ENCODE data around the gene ITGAE. TPM values are rescaled to one million over a fixed set of nuclear protein-coding genes. Genes with fewer than 3 reads are reported as not detected.

The ITGAE gene
- total and polyA plus RNA-seq, 4 donors: 26.5 to 51.2 (median 42.1) TPM

- WGBS (ENCODE audit: insufficient coverage): 85% methylated on average over 9 of the region's 9 CpGs
- Histone ChIP-seq H3K27ac (ENCODE audit: low read depth, low read length) (no peak overlapping the region), H3K9me3 (ENCODE audit: control insufficient read depth, insufficient read depth, low read length) (no peaks in the 10 kb centered on the region), H3K4me1 (ENCODE audit: control insufficient read depth, insufficient read depth, low read length) (peaks cover 13% of the 10 kb centered on the region), H3K4me3 (ENCODE audit: low read depth, low read length) (no peak overlapping the region), H3K36me3 (ENCODE audit: control insufficient read depth, insufficient read depth, low read length) (no peaks in the 10 kb centered on the region), H3K27me3 (ENCODE audit: control insufficient read depth, insufficient read depth, low read length) (no peaks in the 10 kb centered on the region)
- no peak for DNase-seq (ENCODE audit: low read depth in 4 of 6, low spot score in 6 of 6)
Observed at GRCh38 chr17:3768341-3768740, 32.6 kb downstream of the ITGAE start.

GRCh38 chr17:3766779-3767178, 34.2 kb downstream of the ITGAE start:
- Histone ChIP-seq H3K9me3 (ENCODE audit: control insufficient read depth, insufficient read depth, low read length) (no peaks in the 10 kb centered on the region), H3K4me1 (ENCODE audit: control insufficient read depth, insufficient read depth, low read length) (peaks cover 12% of the 10 kb centered on the region), H3K27me3 (ENCODE audit: control insufficient read depth, insufficient read depth, low read length) (no peaks in the 10 kb centered on the region), H3K4me3 (ENCODE audit: low read depth, low read length) (no peak overlapping the region), H3K27ac (ENCODE audit: low read depth, low read length) (no peak overlapping the region), H3K36me3 (ENCODE audit: control insufficient read depth, insufficient read depth, low read length) (no peaks in the 10 kb centered on the region)
- DNase-seq (ENCODE audit: low read depth in 4 of 6, low spot score in 6 of 6): no peak
- 83% methylated on average over 6 of the region's 8 CpGs for WGBS (ENCODE audit: insufficient coverage)

- peaks cover 5% of the 10 kb centered on the region for H3K4me1 ChIP-seq (ENCODE audit: control insufficient read depth, insufficient read depth, low read length)
- no peaks in the 10 kb centered on the region for H3K27me3 ChIP-seq (ENCODE audit: control insufficient read depth, insufficient read depth, low read length)
- H3K36me3 ChIP-seq (ENCODE audit: control insufficient read depth, insufficient read depth, low read length): no peaks in the 10 kb centered on the region
- H3K27ac ChIP-seq (ENCODE audit: low read depth, low read length): no peak overlapping the region
- H3K9me3 ChIP-seq (ENCODE audit: control insufficient read depth, insufficient read depth, low read length): no peaks in the 10 kb centered on the region
- DNase-seq (ENCODE audit: low read depth in 4 of 6, low spot score in 6 of 6): no peak
- H3K4me3 ChIP-seq (ENCODE audit: low read depth, low read length): no peak overlapping the region
- 95% methylated on average over 8 of the region's 9 CpGs for WGBS (ENCODE audit: insufficient coverage)
Observed at GRCh38 chr17:3765981-3766380, 35.0 kb downstream of the ITGAE start.

GRCh38 chr17:3763777-3764170, 37.2 kb downstream of the ITGAE start:
- Histone ChIP-seq H3K4me1 (ENCODE audit: control insufficient read depth, insufficient read depth, low read length) (no peaks in the 10 kb centered on the region), H3K36me3 (ENCODE audit: control insufficient read depth, insufficient read depth, low read length) (no peaks in the 10 kb centered on the region), H3K4me3 (ENCODE audit: low read depth, low read length) (no peak overlapping the region), H3K9me3 (ENCODE audit: control insufficient read depth, insufficient read depth, low read length) (no peaks in the 10 kb centered on the region), H3K27me3 (ENCODE audit: control insufficient read depth, insufficient read depth, low read length) (no peaks in the 10 kb centered on the region), H3K27ac (ENCODE audit: low read depth, low read length) (no peak overlapping the region)
- no peak for DNase-seq (ENCODE audit: low read depth in 4 of 6, low spot score in 6 of 6)
- 93% methylated on average over 2 of the region's 3 CpGs for WGBS (ENCODE audit: insufficient coverage)

- no peak for DNase-seq (ENCODE audit: low read depth in 4 of 6, low spot score in 6 of 6)
- H3K4me1 ChIP-seq (ENCODE audit: control insufficient read depth, insufficient read depth, low read length): no peaks in the 10 kb centered on the region
- no peaks in the 10 kb centered on the region for H3K36me3 ChIP-seq (ENCODE audit: control insufficient read depth, insufficient read depth, low read length)
- 90% methylated on average over 5 of the region's 14 CpGs for WGBS (ENCODE audit: insufficient coverage)
- no peak overlapping the region for H3K4me3 ChIP-seq (ENCODE audit: low read depth, low read length)
- H3K9me3 ChIP-seq (ENCODE audit: control insufficient read depth, insufficient read depth, low read length): no peaks in the 10 kb centered on the region
- H3K27me3 ChIP-seq (ENCODE audit: control insufficient read depth, insufficient read depth, low read length): no peaks in the 10 kb centered on the region
- H3K27ac ChIP-seq (ENCODE audit: low read depth, low read length): no peak overlapping the region
Observed at GRCh38 chr17:3762922-3763776, 37.8 kb downstream of the ITGAE start.

GRCh38 chr17:3761918-3762380, 39.0 kb downstream of the ITGAE start:
- Histone ChIP-seq H3K36me3 (ENCODE audit: control insufficient read depth, insufficient read depth, low read length) (no peaks in the 10 kb centered on the region), H3K27ac (ENCODE audit: low read depth, low read length) (no peak overlapping the region), H3K4me3 (ENCODE audit: low read depth, low read length) (no peak overlapping the region), H3K4me1 (ENCODE audit: control insufficient read depth, insufficient read depth, low read length) (no peaks in the 10 kb centered on the region), H3K9me3 (ENCODE audit: control insufficient read depth, insufficient read depth, low read length) (no peaks in the 10 kb centered on the region), H3K27me3 (ENCODE audit: control insufficient read depth, insufficient read depth, low read length) (no peaks in the 10 kb centered on the region)
- no peak for DNase-seq (ENCODE audit: low read depth in 4 of 6, low spot score in 6 of 6)
- 87% methylated on average over 12 of the region's 16 CpGs for WGBS (ENCODE audit: insufficient coverage)

- Histone ChIP-seq H3K9me3 (ENCODE audit: control insufficient read depth, insufficient read depth, low read length) (no peaks in the 10 kb centered on the region), H3K4me1 (ENCODE audit: control insufficient read depth, insufficient read depth, low read length) (no peaks in the 10 kb centered on the region), H3K27me3 (ENCODE audit: control insufficient read depth, insufficient read depth, low read length) (no peaks in the 10 kb centered on the region), H3K4me3 (ENCODE audit: low read depth, low read length) (no peak overlapping the region), H3K27ac (ENCODE audit: low read depth, low read length) (no peak overlapping the region), H3K36me3 (ENCODE audit: control insufficient read depth, insufficient read depth, low read length) (no peaks in the 10 kb centered on the region)
- WGBS (ENCODE audit: insufficient coverage): 90% methylated on average over 17 of the region's 23 CpGs
- DNase-seq (ENCODE audit: low read depth in 4 of 6, low spot score in 6 of 6): no peak
Observed at GRCh38 chr17:3761036-3761917, 39.7 kb downstream of the ITGAE start.

- no peaks in the 10 kb centered on the region for H3K27me3 ChIP-seq (ENCODE audit: control insufficient read depth, insufficient read depth, low read length)
- no peaks in the 10 kb centered on the region for H3K9me3 ChIP-seq (ENCODE audit: control insufficient read depth, insufficient read depth, low read length)
- peaks cover 7% of the 10 kb centered on the region for H3K4me1 ChIP-seq (ENCODE audit: control insufficient read depth, insufficient read depth, low read length)
- H3K4me3 ChIP-seq (ENCODE audit: low read depth, low read length): no peak overlapping the region
- H3K27ac ChIP-seq (ENCODE audit: low read depth, low read length): no peak overlapping the region
- no peaks in the 10 kb centered on the region for H3K36me3 ChIP-seq (ENCODE audit: control insufficient read depth, insufficient read depth, low read length)
- DNase-seq (ENCODE audit: low read depth in 4 of 6, low spot score in 6 of 6): no peak
- WGBS (ENCODE audit: insufficient coverage): 80% methylated on average over 2 of the region's 6 CpGs
Observed at GRCh38 chr17:3759597-3760216, 41.3 kb downstream of the ITGAE start.

GRCh38 chr17:3755335-3756030, 45.5 kb downstream of the ITGAE start:
- Histone ChIP-seq H3K27ac (ENCODE audit: low read depth, low read length) (no peak overlapping the region), H3K4me1 (ENCODE audit: control insufficient read depth, insufficient read depth, low read length) (peaks cover 12% of the 10 kb centered on the region), H3K4me3 (ENCODE audit: low read depth, low read length) (no peak overlapping the region), H3K36me3 (ENCODE audit: control insufficient read depth, insufficient read depth, low read length) (no peaks in the 10 kb centered on the region), H3K27me3 (ENCODE audit: control insufficient read depth, insufficient read depth, low read length) (no peaks in the 10 kb centered on the region), H3K9me3 (ENCODE audit: control insufficient read depth, insufficient read depth, low read length) (no peaks in the 10 kb centered on the region)
- peak in 1 of 6 donors; percentile 31 for DNase-seq (ENCODE audit: low read depth in 4 of 6, low spot score in 6 of 6)
- 53% methylated on average over 15 of the region's 20 CpGs for WGBS (ENCODE audit: insufficient coverage)

All from spinal cord (tissue), 10 donors.